Activated T-cell treated with anti-CD3 and anti-CD28 coated beads, Interleukin-2, amount 50 U/mL, for 24 hours (primary cell): ENCODE data around the gene HEBP2.

Experiments used
- DNase-seq: peaks from one replicate; pipeline ENCODE4 v3.0.0-alpha.2; 2020
- H3K27ac Mint-ChIP-seq: 2 replicates; pipeline ENCODE4 v1.8.0; 2020; ENCODE audit warnings: mild to moderate bottlenecking, mixed read lengths
- H3K27me3 Mint-ChIP-seq: 2 replicates; pipeline ENCODE4 v1.8.0; 2020; ENCODE audit warnings: mixed read lengths
- H3K36me3 Mint-ChIP-seq: 2 replicates; pipeline ENCODE4 v1.8.0; 2020; ENCODE audit warnings: low read depth, mixed read lengths
- H3K4me1 Mint-ChIP-seq: 2 replicates; pipeline ENCODE4 v1.8.0; 2020; ENCODE audit warnings: low read depth, mixed read lengths
- H3K4me3 Mint-ChIP-seq: 2 replicates; pipeline ENCODE4 v1.8.0; 2020; ENCODE audit warnings: mild to moderate bottlenecking, moderate library complexity, mixed read lengths
- H3K9me3 Mint-ChIP-seq: 2 replicates; pipeline ENCODE4 v1.8.0; 2020; ENCODE audit warnings: mixed read lengths

HEBP2 gene

DNA sequence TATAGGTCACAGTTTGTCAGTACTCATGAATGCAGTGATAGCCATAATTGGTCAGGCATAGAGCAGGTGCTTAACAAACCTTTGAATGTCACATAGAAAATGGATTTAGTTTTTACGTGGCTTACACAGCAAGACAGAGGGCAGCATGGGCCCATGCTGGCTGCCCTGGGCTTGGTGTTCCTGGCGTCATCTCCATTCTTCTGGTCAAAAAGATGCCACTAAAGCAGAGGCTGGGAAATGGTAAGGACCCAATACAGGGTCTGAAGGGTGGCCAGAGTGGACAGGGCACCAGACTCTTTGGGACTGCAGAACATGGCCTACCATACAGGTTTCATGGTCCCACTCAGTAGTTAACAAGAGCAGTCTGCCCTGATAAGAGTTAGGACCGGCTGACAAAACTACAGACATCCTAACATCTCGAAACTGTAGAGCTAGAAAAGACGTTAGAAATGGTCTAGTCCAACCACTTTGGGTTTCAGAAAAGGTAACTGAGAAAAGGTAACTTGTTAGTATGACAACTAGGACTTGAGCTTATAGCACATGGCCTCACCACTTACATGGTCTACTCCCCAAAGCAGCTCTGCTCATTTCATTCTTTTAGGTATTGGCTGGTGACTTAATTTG, 22.6 kb downstream of the HEBP2 start:
- Mint-ChIP-seq H3K4me1 (peaks cover 2% of the 10 kb centered on the region), H3K4me3 (no peak overlapping the region), H3K9me3 (no peaks in the 10 kb centered on the region), H3K36me3 (no peaks in the 10 kb centered on the region), H3K27me3 (peaks cover 5% of the 10 kb centered on the region), H3K27ac (no peak overlapping the region)
- DNase-seq = no peak

DNA sequence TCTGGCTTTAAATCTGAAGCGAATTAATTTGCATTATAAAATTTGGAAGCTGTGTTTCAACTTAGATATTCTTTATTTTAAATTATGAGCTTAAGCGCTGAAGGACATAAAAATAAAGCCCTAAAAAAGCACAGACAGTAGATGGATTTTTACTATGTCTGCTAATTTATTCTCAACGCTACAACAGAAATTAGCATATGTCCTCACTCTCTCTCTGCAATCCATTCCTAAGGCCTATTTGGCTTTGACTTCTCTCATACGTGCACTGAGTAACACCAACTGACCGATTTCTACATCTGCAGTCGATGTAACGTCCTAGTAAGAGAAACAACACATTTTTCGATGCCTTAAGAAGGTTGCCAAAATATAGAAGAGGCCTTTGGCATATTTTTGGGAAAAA, 23.7 kb downstream of the HEBP2 start:
- H3K27me3 Mint-ChIP-seq = peaks cover 5% of the 10 kb centered on the region
- no peaks in the 10 kb centered on the region for H3K36me3 Mint-ChIP-seq

DNA sequence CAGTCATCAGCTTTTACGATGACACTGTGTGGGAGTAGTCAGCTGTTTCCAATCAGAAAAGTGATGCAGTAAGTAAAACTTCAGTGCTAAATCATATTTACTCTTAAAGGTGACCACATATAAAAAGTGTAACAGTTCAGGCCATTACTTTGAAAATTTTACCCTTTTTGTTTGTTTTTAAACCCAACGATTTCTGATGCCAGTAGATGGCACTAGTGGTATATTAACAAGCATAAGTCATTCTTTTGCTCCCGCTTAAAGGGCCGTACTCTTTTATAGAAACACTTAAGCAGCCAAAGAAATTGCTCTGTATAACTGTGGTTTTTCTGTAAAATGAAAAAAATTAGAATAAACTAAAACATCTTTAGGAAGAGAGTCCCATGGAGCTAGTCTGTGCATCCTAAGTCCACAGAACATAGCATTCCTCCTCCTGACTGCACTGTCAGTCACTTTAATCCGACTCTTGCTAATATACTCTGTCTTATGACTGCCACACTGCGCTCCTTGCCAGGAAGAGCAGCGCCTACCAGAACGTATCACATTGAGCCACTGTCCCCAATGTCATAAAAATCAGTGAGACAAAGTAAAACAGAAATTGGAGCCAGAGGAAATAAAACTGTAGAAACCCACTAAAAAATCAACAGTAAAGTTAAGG, 25.0 kb downstream of the HEBP2 start:
- Mint-ChIP-seq H3K9me3 (no peaks in the 10 kb centered on the region), H3K4me1 (no peaks in the 10 kb centered on the region), H3K27me3 (peaks cover 5% of the 10 kb centered on the region), H3K36me3 (no peaks in the 10 kb centered on the region), H3K27ac (no peak overlapping the region), H3K4me3 (no peak overlapping the region)
- no peak for DNase-seq

More for the DNA sequence above, 23.7 kb downstream of the HEBP2 start:
- H3K4me1 Mint-ChIP-seq = peaks cover 2% of the 10 kb centered on the region
- H3K9me3 Mint-ChIP-seq = no peaks in the 10 kb centered on the region
- DNase-seq = no peak
- no peak overlapping the region for H3K4me3 Mint-ChIP-seq
- no peak overlapping the region for H3K27ac Mint-ChIP-seq

DNA sequence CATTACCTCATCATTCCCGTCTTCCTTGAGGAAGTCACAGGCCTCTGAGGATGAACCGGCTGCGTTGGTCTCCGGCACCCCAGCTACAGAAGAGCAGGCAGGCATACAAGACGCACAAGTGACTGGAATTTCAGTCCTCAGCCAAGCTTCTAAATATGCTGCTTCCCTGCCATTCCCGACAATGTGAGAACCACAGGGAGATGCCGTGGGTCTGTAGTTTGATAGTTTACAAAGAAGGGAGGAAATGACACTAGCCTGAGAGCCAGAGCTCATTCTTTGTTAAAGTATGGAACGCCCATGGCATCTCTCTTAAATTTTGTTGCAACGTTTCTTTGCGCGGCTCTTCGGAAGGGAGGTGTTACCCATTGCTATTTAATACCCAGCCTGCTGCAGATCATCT, 25.7 kb downstream of the HEBP2 start:
- no peak overlapping the region for H3K4me3 Mint-ChIP-seq
- H3K9me3 Mint-ChIP-seq = no peaks in the 10 kb centered on the region

DNA sequence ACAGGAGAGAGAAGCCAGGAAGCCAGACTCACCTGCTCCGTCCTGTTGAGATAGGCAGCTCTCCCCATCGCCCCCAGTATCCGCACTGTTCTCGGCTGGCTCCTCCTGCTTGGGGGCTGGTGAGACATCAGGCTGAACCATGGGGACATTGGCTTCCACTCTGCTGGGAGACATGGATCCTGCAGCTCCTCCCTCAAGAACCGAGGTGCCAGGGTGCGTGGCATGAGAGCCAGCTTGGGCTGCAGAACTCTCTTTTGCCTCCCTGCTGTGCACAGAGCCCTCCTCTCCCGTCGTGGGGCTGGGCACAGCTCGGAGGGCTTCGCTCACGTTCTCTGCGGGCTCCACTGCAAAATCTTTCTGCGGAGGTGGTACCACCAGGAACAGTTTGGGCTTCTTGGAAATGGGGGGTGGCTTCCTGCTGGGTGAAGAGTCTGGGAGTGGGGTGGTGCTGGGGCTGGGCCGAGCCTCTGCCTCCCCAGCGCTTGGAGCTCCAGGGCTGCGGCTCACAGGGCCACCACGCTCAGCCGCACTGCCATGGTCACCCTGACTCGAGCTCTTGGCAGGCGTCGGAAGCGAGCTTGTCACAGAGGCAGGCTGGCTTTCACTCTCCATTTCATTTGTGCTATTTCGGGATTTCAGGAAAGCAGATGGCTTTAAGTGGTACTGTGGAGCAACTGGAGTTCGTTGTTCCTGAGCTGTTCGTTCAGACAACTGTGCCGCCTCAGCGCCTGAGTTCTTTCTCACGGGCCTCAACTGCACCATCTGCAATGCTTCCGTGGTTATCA, 26.5 kb downstream of the HEBP2 start:
- Mint-ChIP-seq H3K36me3 (no peaks in the 10 kb centered on the region), H3K4me3 (no peak overlapping the region), H3K9me3 (no peaks in the 10 kb centered on the region), H3K4me1 (no peaks in the 10 kb centered on the region), H3K27me3 (peaks cover 5% of the 10 kb centered on the region), H3K27ac (no peak overlapping the region)
- no peak for DNase-seq

More for the DNA sequence above, 25.7 kb downstream of the HEBP2 start:
- Mint-ChIP-seq H3K27ac (no peak overlapping the region), H3K27me3 (peaks cover 5% of the 10 kb centered on the region), H3K4me1 (no peaks in the 10 kb centered on the region), H3K36me3 (no peaks in the 10 kb centered on the region)
- no peak for DNase-seq

DNA sequence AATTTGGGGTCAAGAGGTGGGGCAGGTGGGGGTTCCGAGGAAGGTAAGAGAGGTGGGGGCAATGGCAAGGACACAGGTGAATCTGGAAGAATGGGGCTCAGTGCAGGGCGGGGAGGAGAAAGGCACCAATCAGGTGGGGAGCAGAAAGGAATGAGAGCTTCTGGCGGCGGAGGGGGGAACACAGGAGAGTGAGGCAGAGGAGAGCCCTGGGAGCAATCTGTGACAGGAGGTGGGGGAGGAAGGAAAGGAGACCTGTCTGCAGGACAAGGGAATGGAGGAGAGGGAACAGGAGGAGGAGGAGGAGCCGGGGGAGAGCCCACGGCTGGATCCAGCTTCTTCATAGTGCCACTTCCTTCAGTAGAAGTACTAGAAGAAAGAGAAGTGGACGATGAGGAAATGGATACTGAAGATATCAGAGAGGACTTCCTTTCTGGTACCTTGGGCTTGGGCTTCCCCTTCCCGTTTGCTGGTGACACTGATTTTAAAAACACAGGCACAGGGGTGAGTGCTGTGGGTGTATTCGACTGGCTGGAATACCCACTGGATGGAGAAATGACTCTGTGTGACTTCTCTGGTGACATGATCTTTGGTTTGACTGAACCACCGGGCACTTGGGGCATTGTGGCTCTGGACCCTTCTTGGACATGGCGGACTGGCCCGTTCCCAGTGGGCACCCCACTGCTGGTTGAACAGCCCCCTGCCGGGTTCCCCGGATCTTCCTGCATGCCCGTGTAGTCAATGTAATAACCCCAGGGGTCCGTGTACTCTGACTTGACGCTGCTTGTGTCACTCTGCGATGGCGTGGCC, 27.4 kb downstream of the HEBP2 start:
- Mint-ChIP-seq H3K27ac (no peak overlapping the region), H3K4me3 (no peak overlapping the region), H3K9me3 (no peaks in the 10 kb centered on the region), H3K4me1 (no peaks in the 10 kb centered on the region), H3K27me3 (peaks cover 5% of the 10 kb centered on the region), H3K36me3 (no peaks in the 10 kb centered on the region)
- no peak for DNase-seq

DNA sequence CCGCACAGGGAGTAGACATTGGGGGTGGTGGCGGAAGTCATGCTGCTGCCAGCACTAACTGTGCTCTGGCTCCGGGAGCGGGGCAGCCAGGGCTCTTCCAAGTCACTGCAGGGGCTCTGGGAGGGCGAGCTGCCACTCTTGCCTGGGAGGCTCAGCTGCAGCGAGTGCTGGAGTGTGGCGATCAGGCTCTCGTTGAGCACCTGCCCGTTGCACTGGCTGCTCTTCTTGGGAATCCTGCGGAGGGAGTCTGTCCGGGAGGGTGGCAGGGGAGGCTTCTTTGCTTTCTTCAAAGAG, 28.0 kb downstream of the HEBP2 start:
- Mint-ChIP-seq H3K27ac (no peak overlapping the region), H3K9me3 (no peaks in the 10 kb centered on the region), H3K36me3 (no peaks in the 10 kb centered on the region), H3K4me1 (no peaks in the 10 kb centered on the region), H3K27me3 (peaks cover 5% of the 10 kb centered on the region), H3K4me3 (no peak overlapping the region)
- DNase-seq = no peak

DNA sequence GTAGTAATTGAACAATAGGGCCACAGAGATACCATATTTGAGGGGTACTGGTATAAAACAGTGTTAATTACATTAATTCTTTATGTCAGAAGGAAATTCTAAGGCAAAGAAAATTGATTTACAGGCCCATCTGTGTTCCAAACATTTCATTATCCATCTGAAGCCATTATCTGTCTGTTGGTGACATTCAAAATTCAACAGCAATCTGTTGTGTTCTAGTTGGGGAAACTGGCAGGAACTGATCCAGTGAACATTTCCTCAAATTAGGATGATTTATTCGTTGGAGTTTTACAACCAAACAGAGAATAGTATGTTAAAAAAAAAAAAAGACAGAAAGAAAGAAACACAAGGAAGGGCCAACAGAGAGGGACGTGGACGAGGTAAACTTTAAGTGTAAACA, 30.1 kb downstream of the HEBP2 start:
- H3K4me3 Mint-ChIP-seq = no peak overlapping the region
- no peaks in the 10 kb centered on the region for H3K4me1 Mint-ChIP-seq
- H3K36me3 Mint-ChIP-seq = no peaks in the 10 kb centered on the region
- H3K27ac Mint-ChIP-seq = no peak overlapping the region
- H3K27me3 Mint-ChIP-seq = peaks cover 5% of the 10 kb centered on the region
- no peak for DNase-seq
- no peaks in the 10 kb centered on the region for H3K9me3 Mint-ChIP-seq

DNA sequence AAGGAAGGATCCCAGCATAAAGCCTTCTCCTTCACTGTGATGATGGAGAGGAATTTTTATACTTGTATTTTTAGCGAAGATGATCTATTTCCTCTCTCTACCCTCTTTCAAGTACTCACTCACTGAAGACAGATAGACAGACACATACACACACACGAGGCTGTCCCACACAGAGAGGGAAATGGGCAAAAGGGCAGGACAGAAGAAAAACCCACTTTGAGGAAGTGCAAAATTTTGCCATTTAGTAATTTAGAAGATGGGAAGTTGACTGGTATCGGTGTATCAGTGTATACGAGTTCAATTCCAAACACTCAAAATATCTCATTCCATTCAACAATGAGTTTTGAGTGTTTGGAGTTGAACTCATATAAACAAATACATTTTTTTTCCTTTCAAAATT, 30.9 kb downstream of the HEBP2 start:
- Mint-ChIP-seq H3K4me3 (no peak overlapping the region), H3K9me3 (no peaks in the 10 kb centered on the region), H3K27me3 (peaks cover 3% of the 10 kb centered on the region), H3K36me3 (no peaks in the 10 kb centered on the region), H3K4me1 (no peaks in the 10 kb centered on the region), H3K27ac (no peak overlapping the region)
- no peak for DNase-seq

DNA sequence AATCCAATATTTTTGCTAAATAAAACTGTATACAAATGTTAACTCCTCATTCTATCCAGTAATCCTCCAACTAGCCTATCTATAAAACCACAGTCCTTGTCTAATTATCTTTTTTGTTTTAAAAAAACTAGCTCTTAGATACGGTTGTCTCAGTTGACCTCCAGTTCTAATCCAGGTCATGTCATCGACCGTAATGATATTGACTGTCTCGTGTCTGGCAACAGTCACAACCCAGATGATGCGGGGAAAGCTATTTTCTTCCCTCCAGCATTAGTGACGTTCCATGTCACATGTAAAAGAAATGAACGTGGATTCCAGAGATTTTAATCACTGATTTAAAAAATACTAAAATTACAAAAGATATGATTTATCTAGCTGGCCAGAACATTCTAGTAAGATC, 35.5 kb downstream of the HEBP2 start:
- no peaks in the 10 kb centered on the region for H3K36me3 Mint-ChIP-seq
- H3K4me3 Mint-ChIP-seq = no peak overlapping the region
- H3K27ac Mint-ChIP-seq = no peak overlapping the region
- no peak for DNase-seq
- no peaks in the 10 kb centered on the region for H3K9me3 Mint-ChIP-seq
- no peaks in the 10 kb centered on the region for H3K4me1 Mint-ChIP-seq
- no peaks in the 10 kb centered on the region for H3K27me3 Mint-ChIP-seq

DNA sequence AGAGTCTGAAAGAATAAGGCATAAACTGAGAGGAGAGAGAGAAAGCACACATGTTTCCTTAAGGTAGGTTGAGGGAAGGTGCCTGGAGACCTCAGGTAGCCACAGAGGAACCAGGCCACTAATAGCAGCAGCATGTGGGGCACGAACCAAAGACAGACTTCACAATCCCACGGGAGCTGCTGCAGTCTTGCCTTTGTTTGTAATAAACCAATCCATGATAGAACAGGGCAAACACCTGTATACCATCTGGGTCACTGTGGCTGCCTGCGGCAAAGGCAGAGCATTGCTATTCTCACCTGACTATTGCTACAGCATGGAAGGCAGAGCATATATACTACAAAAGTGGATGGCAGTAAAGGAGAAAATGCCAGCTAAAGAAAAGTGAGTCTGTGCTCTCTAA, 36.3 kb downstream of the HEBP2 start:
- Mint-ChIP-seq H3K27me3 (no peaks in the 10 kb centered on the region), H3K36me3 (no peaks in the 10 kb centered on the region), H3K4me1 (no peaks in the 10 kb centered on the region), H3K27ac (no peak overlapping the region), H3K4me3 (no peak overlapping the region), H3K9me3 (no peaks in the 10 kb centered on the region)
- DNase-seq = no peak

DNA sequence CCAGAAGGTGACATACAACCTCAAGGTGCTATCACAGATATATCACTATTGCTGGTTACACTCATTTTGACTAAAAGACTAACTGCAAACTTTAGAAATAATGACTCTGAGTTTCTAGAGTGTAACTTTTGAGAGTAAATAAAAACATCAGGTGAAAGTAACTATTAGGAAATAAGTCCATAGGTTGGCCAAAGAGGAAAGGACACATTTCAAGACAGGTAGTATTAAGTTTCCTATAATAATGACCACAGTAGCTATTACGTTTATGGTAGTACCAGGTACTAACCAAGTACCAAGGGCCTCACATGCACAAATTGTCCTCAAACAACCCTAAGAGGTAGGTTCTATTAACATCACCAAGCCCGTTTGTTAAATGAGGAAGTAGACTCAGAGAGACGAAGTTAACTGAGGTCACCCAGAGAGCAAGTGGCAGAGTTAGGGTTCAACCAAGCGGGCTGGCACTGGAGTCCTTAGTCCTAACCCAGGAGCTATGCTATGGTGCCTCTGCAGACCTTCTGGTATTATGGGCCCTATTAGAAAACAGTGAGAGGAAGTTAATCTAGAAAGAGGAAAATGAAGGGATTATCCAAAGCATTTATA, 36.8 kb downstream of the HEBP2 start:
- Mint-ChIP-seq H3K4me1 (no peaks in the 10 kb centered on the region), H3K27me3 (no peaks in the 10 kb centered on the region), H3K36me3 (no peaks in the 10 kb centered on the region), H3K4me3 (no peak overlapping the region), H3K9me3 (no peaks in the 10 kb centered on the region), H3K27ac (no peak overlapping the region)
- DNase-seq = no peak

DNA sequence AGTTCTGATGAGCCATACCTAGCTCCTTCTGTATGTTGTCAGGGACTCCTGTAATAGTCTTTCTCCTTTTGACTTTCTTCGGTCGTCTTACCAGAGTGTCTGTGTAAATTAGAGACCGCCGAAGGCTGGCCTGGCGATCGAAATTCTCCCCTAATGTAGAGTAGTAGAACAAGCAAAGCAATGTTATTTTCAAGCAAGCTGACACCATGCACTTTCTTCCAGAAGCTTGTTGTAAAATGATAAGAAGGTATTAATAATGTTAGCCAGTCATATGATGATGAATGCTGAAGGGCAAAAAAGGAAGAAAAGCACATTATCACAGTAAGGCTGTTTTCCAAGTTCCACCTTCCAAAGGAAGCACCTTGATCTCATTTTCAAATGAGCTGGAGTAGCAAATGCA, 37.9 kb downstream of the HEBP2 start:
- H3K27ac Mint-ChIP-seq = no peak overlapping the region
- H3K36me3 Mint-ChIP-seq = no peaks in the 10 kb centered on the region
- no peak for DNase-seq
- H3K27me3 Mint-ChIP-seq = no peaks in the 10 kb centered on the region
- H3K4me1 Mint-ChIP-seq = no peaks in the 10 kb centered on the region
- no peak overlapping the region for H3K4me3 Mint-ChIP-seq
- H3K9me3 Mint-ChIP-seq = no peaks in the 10 kb centered on the region

DNA sequence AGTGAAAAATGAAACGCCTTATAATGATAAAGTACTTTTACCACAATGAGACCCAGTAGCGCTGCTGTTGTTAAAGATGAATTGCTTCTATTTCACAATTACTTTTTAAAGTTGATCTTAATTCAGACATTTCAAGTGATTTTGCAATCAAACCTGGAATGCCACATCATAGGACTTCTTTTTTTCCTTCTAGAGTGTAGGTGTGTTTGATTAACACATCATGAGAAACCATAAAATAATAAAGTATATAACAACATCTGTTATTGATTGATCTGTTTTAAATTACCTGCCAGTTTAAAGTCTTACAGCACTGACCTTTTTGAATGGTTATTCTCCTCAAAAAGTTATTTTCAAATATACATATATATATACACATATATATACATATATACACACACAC, 38.6 kb downstream of the HEBP2 start:
- Mint-ChIP-seq H3K36me3 (no peaks in the 10 kb centered on the region), H3K4me1 (no peaks in the 10 kb centered on the region), H3K27ac (no peak overlapping the region), H3K9me3 (no peaks in the 10 kb centered on the region), H3K27me3 (no peaks in the 10 kb centered on the region), H3K4me3 (no peak overlapping the region)
- no peak for DNase-seq
